Neural cell (in vitro differentiated cells): Measurements from ENCODE around the gene TIAM2. TPM values are rescaled to one million over a fixed set of nuclear protein-coding genes. Genes with fewer than 3 reads are reported as not detected.

Experiments used
- H2AFZ ChIP-seq: fragments of 200-600, 300-800 bp; sonication (generic), shearing (Covaris generic); 2 replicates; pipeline ENCODE4 v1.6.0; 2014; ENCODE audit warnings: low read depth, mild to moderate bottlenecking, antibody characterized with exemption, low read length, moderate library complexity
- H3F3A ChIP-seq: fragments of 200-600 bp; shearing (Covaris generic); 2 replicates; pipeline ENCODE4 v1.6.1; 2016; ENCODE audit warnings: mild to moderate bottlenecking, moderate library complexity, mixed read lengths, antibody characterized with exemption, low read length; ENCODE audit not compliant: insufficient read depth, poor library complexity, severe bottlenecking
- H3K27ac ChIP-seq: fragments of 200-600, 300-800 bp; sonication (generic), shearing (Covaris generic); 2 replicates; pipeline ENCODE4 v1.5.1; 2014; ENCODE audit warnings: mild to moderate bottlenecking, low read length, moderate library complexity
- H3K27me3 ChIP-seq: fragments of 300-800, 200-600 bp; sonication (generic), shearing (Covaris generic); 2 replicates; pipeline ENCODE4 v1.6.0; 2014; ENCODE audit warnings: mild to moderate bottlenecking, low read depth, low read length, moderate library complexity; ENCODE audit not compliant: insufficient read depth
- H3K36me3 ChIP-seq: fragments of 300-800, 200-600 bp; sonication (generic), shearing (Covaris generic); 2 replicates; pipeline ENCODE4 v1.5.1; 2014; ENCODE audit warnings: mild to moderate bottlenecking, antibody characterized with exemption, low read length, moderate library complexity; ENCODE audit not compliant: insufficient read depth
- H3K4me2 ChIP-seq: fragments of 300-800, 200-600 bp; sonication (generic), shearing (Covaris generic); 2 replicates; pipeline ENCODE4 v1.6.0; 2014; ENCODE audit warnings: mild to moderate bottlenecking, low read length
- H3K4me3 ChIP-seq: fragments of 300-800, 200-600 bp; sonication (generic), shearing (Covaris generic); 2 replicates; pipeline ENCODE4 v1.5.1; 2014; ENCODE audit warnings: mild to moderate bottlenecking, low read length, moderate library complexity
- H3K79me2 ChIP-seq: fragments of 200-600 bp; shearing (Covaris generic); replicated peaks from 2 replicates; pipeline ENCODE4 v1.6.0; 2014; ENCODE audit warnings: mild to moderate bottlenecking, low read length, moderate library complexity; ENCODE audit not compliant: insufficient read depth
- H3K9ac ChIP-seq: fragments of 300-800, 200-600 bp; sonication (generic), shearing (Covaris generic); 2 replicates; pipeline ENCODE4 v1.6.1; 2016; ENCODE audit warnings: mild to moderate bottlenecking, low read length, mixed read lengths
- H3K9me2 ChIP-seq: fragments of 200-600 bp; shearing (Covaris generic); 2 replicates; pipeline ENCODE4 v1.6.1; 2016; ENCODE audit warnings: mild to moderate bottlenecking, low read length, mixed read lengths; ENCODE audit not compliant: insufficient read depth
- H3K9me3 ChIP-seq: fragments of 200-600, 300-800 bp; sonication (generic), shearing (Covaris generic); 2 replicates; pipeline ENCODE4 v1.6.1; 2016; ENCODE audit warnings: mild to moderate bottlenecking, mixed run types, low read length, moderate library complexity, mixed read lengths
- H4K20me1 ChIP-seq: fragments of 200-600 bp; shearing (Covaris generic); 2 replicates; pipeline ENCODE4 v1.6.1; 2016; ENCODE audit warnings: mild to moderate bottlenecking, mixed run types; ENCODE audit not compliant: insufficient read depth
- CTCF ChIP-seq: fragments of 450-650 bp; IDR thresholded peaks from 2 replicates; pipeline ENCODE4 v1.5.1; 2014; ENCODE audit warnings: antibody characterized with exemption, mild to moderate bottlenecking, moderate library complexity; ENCODE audit not compliant: poor library complexity, severe bottlenecking
- EP300 ChIP-seq: fragments of 450-650 bp; conservative IDR thresholded peaks from 2 replicates; pipeline ENCODE4 v1.6.1; 2014; ENCODE audit warnings: antibody characterized with exemption, mild to moderate bottlenecking, moderate library complexity; ENCODE audit not compliant: poor library complexity, severe bottlenecking
- EZH2 ChIP-seq: fragments of 200-600, 300-800 bp; shearing (Covaris generic), sonication (generic); IDR thresholded peaks from 2 replicates; pipeline ENCODE4 v1.6.1; 2014; ENCODE audit warnings: antibody characterized with exemption, low read length, borderline replicate concordance, mild to moderate bottlenecking; ENCODE audit not compliant: insufficient read depth, poor library complexity, severe bottlenecking
- MXI1 ChIP-seq: fragments of 450-650 bp; conservative IDR thresholded peaks from 2 replicates; pipeline ENCODE4 v1.6.1; 2014; ENCODE audit warnings: antibody characterized with exemption, mild to moderate bottlenecking; ENCODE audit not compliant: poor library complexity, severe bottlenecking
- POLR2AphosphoS5 ChIP-seq: IDR thresholded peaks from 2 replicates; pipeline ENCODE4 v1.6.1; 2012
- RAD21 ChIP-seq: fragments of 450-650 bp; conservative IDR thresholded peaks from 2 replicates; pipeline ENCODE4 v1.6.1; 2014; ENCODE audit warnings: antibody characterized with exemption, mild to moderate bottlenecking, moderate library complexity
- REST ChIP-seq: IDR thresholded peaks from 2 replicates; pipeline ENCODE4 v1.6.1; 2012; ENCODE audit warnings: borderline replicate concordance
- polyA plus RNA-seq: library from polyadenylated mRNA; depleted of rRNA; stranded (reverse); fragments of >200 nt; gene quantifications from 2 replicates; pipeline ENCODE4 v1.2.3, GENCODE V29; 2014

Gene TIAM2
- polyA plus RNA-seq, 1 donor from 2014 or later, result 73.3 TPM

GRCh38 chr6:155106456-155107115 is 111.5 kb downstream of the TIAM2 start (continued):
- TF ChIP-seq EZH2, result no peak
- TF ChIP-seq POLR2AphosphoS5, result no peak

GRCh38 chr6:155107432-155108069 is 112.4 kb downstream of the TIAM2 start:
- Histone ChIP-seq H3K4me2 (no peak overlapping the region), H3K4me3 (no peak overlapping the region)

More at GRCh38 chr6:155107432-155108069, 112.4 kb downstream of the TIAM2 start:
- Histone ChIP-seq H3K79me2 (no peaks in the 10 kb centered on the region), H2AFZ (no peak overlapping the region), H3K9me3 (no peaks in the 10 kb centered on the region), H4K20me1 (no peaks in the 10 kb centered on the region), H3K36me3 (no peaks in the 10 kb centered on the region), H3F3A (no peaks in the 10 kb centered on the region), H3K9ac (no peak overlapping the region), H3K27ac (no peak overlapping the region), H3K27me3 (no peaks in the 10 kb centered on the region), H3K9me2 (no peaks in the 10 kb centered on the region)
- TF ChIP-seq MXI1 (no peak), CTCF (no peak), EZH2 (no peak), REST (no peak), POLR2AphosphoS5 (no peak), RAD21 (no peak), EP300 (no peak)
